Measurements from ENCODE around the gene FYTTD1. TPM values are rescaled to one million over a fixed set of nuclear protein-coding genes. Genes with fewer than 3 reads are reported as not detected.

The FYTTD1 gene
- total RNA-seq, 4 donors from 2014 or later: 34.2 to 46.2 (median 40.3) TPM

DNA sequence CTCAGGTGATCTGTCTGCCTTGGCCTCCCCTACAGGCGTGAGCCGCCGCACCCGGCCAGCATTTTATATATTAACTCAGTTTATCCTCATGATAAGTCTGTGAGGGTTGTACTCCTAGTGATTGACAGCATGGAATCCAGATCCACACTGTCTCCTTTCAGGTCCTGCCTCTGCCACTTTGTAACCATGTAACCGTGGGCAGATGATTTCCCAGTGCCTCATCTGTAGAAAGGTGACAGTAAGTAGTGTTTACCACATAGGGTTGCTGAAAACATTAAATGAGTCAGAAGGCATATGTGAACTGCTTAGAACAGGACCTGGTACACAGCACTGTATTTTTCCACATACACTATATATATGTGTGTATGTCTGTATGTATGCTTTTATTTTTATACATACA is 2.4 kb downstream of the FYTTD1 start:
- no peak for TF ChIP-seq POLR2A (IDR thresholded peaks at IDR 0.05)
- TF ChIP-seq, protein P1, sequence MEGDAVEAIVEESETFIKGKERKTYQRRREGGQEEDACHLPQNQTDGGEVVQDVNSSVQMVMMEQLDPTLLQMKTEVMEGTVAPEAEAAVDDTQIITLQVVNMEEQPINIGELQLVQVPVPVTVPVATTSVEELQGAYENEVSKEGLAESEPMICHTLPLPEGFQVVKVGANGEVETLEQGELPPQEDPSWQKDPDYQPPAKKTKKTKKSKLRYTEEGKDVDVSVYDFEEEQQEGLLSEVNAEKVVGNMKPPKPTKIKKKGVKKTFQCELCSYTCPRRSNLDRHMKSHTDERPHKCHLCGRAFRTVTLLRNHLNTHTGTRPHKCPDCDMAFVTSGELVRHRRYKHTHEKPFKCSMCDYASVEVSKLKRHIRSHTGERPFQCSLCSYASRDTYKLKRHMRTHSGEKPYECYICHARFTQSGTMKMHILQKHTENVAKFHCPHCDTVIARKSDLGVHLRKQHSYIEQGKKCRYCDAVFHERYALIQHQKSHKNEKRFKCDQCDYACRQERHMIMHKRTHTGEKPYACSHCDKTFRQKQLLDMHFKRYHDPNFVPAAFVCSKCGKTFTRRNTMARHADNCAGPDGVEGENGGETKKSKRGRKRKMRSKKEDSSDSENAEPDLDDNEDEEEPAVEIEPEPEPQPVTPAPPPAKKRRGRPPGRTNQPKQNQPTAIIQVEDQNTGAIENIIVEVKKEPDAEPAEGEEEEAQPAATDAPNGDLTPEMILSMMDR (IDR thresholded peaks at IDR 0.05): no peak
- Histone ChIP-seq H3K9me3 (no peaks in the 10 kb centered on the region), H3K27me3 (no peaks in the 10 kb centered on the region), H3K36me3 (no peaks in the 10 kb centered on the region), H3K4me1 (peaks cover 7 to 25% of the 10 kb centered on the region in 2 donors), H3K27ac (no peak overlapping the region), H3K4me3 (replicated peaks in 1 of 3) (no peak overlapping the region)
- intact Hi-C loops (cut with DNase I): no loop called here
- WGBS, 2 donors: 91 to 93% methylated on average over 5 of the region's 5 CpGs
- no peak for DNase-seq

DNA sequence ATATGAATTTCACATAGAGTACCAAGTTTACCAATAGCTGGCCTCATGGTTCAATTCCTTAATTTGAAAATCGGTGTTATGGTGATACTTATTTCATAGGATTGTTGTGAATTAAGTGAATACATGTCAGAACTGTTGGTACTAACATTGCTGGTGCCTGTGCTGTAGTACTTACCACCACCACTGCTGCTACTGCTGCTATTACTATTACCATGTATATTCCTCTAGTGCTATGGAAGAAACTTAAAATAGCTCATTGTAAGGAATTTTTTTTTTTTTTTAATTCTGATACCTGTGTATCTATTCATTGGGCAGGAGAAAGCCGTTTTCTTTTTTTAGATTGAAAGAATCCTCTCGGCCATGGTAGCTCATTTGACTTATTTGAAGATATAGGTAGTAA is 3.6 kb downstream of the FYTTD1 start:
- Histone ChIP-seq H3K27ac (no peak overlapping the region), H3K4me1 (peaks cover 7 to 25% of the 10 kb centered on the region in 2 donors), H3K4me3 (replicated peaks in 1 of 3) (no peak overlapping the region), H3K36me3 (peaks cover 0 to 9% of the 10 kb centered on the region in 2 donors), H3K27me3 (no peaks in the 10 kb centered on the region), H3K9me3 (no peaks in the 10 kb centered on the region)
- no peak for DNase-seq
- intact Hi-C loops (cut with DNase I): no loop called here
- TF ChIP-seq, protein P1 (IDR thresholded peaks at IDR 0.05): no peak
- TF ChIP-seq POLR2A (IDR thresholded peaks at IDR 0.05): no peak
- 94 to 98% methylated on average over 3 of the region's 3 CpGs for WGBS, 2 donors

DNA sequence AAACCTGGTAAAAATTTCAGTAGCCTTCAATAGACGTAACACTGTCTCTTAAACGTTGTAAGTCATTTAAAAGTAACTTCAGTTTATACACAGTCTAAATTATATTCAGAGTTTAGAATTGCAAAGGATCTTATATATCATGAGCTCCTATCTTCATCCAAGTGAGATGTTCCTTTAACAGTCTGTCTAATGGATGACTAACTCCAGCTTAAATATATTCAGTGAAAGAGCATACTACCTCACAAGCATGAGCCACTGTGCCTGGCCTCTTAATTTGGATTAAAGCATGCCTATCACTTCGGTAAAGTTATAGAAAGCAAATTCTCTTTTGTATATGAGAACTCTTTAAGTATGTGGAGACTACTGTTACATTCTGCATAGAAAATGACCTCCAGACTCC is 7.0 kb downstream of the FYTTD1 start:
- Histone ChIP-seq H3K4me3 (replicated peaks in 1 of 3) (no peak overlapping the region), H3K9me3 (no peaks in the 10 kb centered on the region), H3K27me3 (no peaks in the 10 kb centered on the region), H3K36me3 (peaks cover 0 to 17% of the 10 kb centered on the region in 2 donors), H3K27ac (no peak overlapping the region), H3K4me1 (peaks cover under 1 to 16% of the 10 kb centered on the region in 2 donors)
- no peak for DNase-seq
- TF ChIP-seq, protein P1 (IDR thresholded peaks at IDR 0.05): no peak
- TF ChIP-seq POLR2A (IDR thresholded peaks at IDR 0.05): no peak
- WGBS, 2 donors: 91% methylated on average over 3 of the region's 3 CpGs
- intact Hi-C loops (cut with DNase I): no loop called here

DNA sequence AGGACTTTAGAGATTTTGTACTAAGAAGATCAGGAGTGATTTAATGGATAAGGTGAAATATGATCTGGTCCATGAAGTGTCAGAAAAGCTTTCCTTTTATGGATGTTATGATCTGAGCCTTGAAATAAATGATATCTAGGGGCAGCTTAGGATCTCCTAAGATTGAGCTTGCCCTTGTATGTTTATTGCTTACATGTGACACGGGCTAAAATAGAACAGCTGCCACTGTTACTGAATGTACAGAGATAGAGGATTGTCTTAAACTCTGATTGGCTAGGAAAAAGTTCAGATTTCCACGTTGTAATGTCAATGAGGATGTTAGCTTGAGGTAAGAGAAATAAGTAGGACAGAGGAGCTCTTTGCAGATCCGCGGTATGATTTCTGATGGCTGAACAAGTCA is 8.8 kb downstream of the FYTTD1 start:
- Histone ChIP-seq H3K27me3 (no peaks in the 10 kb centered on the region), H3K27ac (no peak overlapping the region), H3K9me3 (no peaks in the 10 kb centered on the region), H3K36me3 (peaks cover 14 to 20% of the 10 kb centered on the region in 2 donors), H3K4me1 (peaks cover 0 to 5% of the 10 kb centered on the region in 2 donors), H3K4me3 (replicated peaks in 1 of 3) (no peak overlapping the region)
- TF ChIP-seq POLR2A (IDR thresholded peaks at IDR 0.05): no peak
- TF ChIP-seq, protein P1 (IDR thresholded peaks at IDR 0.05): no peak
- no peak for DNase-seq
- 94 to 98% methylated on average over 4 of the region's 4 CpGs for WGBS, 2 donors
- intact Hi-C loops (cut with DNase I): no loop called here

DNA sequence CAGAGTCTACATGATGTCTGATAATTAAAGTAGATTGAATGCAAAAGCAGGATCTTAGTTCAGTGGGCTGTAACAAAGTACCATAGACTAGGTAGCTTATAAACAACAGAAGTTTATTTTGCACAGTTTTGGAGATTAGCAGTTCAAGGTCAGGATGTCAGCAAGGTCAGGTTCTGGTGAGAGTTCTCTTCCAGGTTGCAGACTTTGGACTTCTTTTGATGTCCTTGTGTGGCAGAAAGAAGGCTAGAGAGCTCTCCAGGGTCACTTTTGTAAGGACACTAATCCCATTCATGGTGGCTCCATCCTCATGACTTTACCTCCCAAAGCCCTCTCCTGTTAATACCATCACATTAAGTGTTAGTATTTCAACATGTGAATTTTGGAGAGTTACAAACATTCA is 12.1 kb downstream of the FYTTD1 start:
- Histone ChIP-seq H3K27me3 (no peaks in the 10 kb centered on the region), H3K9me3 (no peaks in the 10 kb centered on the region), H3K4me3 (replicated peaks in 1 of 3) (no peak overlapping the region), H3K27ac (no peak overlapping the region), H3K36me3 (peaks cover 18 to 25% of the 10 kb centered on the region in 2 donors), H3K4me1 (no peaks in the 10 kb centered on the region)
- intact Hi-C loops (cut with DNase I): no loop called here
- no peak for TF ChIP-seq POLR2A (IDR thresholded peaks at IDR 0.05)
- TF ChIP-seq, protein P1 (IDR thresholded peaks at IDR 0.05): no peak
- no peak for DNase-seq

Measured in thyroid gland (tissue), 4 donors.